Natural killer cell treated with Interleukin-12 subunit alpha and Interleukin-12 subunit beta and Interleukin-15 and Interleukin-18, amount 100 ng/mL, for 72 hours (primary cell): ENCODE measurements around the gene KRT35. TPM values are rescaled to one million over a fixed set of nuclear protein-coding genes. Genes with fewer than 3 reads are reported as not detected.
"Not testable (repeated sequence)": the region's sequence is repeated elsewhere in the genome, so short reads cannot be mapped to it uniquely, and the experiment has no call there.

Experiments
- ATAC-seq, 2 donors: fragments of 150-1000 bp; cut with Tn5 transposase in 1 of 2; sonication (Bioruptor Pico), chemical (Tn5 transposase) in 1 of 2; 2 replicates each; pipeline ENCODE4 v1.10.0; 2021
- DNase-seq: peaks from one replicate; pipeline ENCODE4 v3.0.0; 2022; ENCODE audit warnings: low spot score
- H3K27ac Mint-ChIP-seq, 2 donors: 1 replicate in 1 of 2; 2 replicates in 1 of 2; pipeline ENCODE4 v1.8.0; 2022; ENCODE audit warnings: mixed read lengths in 2 of 2, mild to moderate bottlenecking in 1 of 2, moderate library complexity in 1 of 2
- H3K27me3 Mint-ChIP-seq, 2 donors: 1 replicate in 1 of 2; 2 replicates in 1 of 2; pipeline ENCODE4 v1.8.0; 2022; ENCODE audit warnings: mixed read lengths in 2 of 2
- H3K36me3 Mint-ChIP-seq: one replicate; pipeline ENCODE4 v1.8.0; 2022; ENCODE audit warnings: mixed read lengths
- H3K4me1 Mint-ChIP-seq, 2 donors: 1 replicate in 1 of 2; 2 replicates in 1 of 2; pipeline ENCODE4 v1.8.0; 2022; ENCODE audit warnings: low read depth in 2 of 2, mixed read lengths in 2 of 2, mild to moderate bottlenecking in 1 of 2
- H3K4me3 Mint-ChIP-seq: one replicate; pipeline ENCODE4 v1.8.0; 2022; ENCODE audit warnings: mixed read lengths
- H3K9me3 Mint-ChIP-seq: 2 replicates; pipeline ENCODE4 v1.8.0; 2022; ENCODE audit warnings: mixed read lengths
- total RNA-seq, 2 donors: library from RNA; stranded (reverse); gene quantifications; one replicate each; pipeline ENCODE4 v1.2.3, GENCODE V29; 2022

KRT35 gene
- total RNA-seq, 2 donors from 2014 or later: not detected

DNA sequence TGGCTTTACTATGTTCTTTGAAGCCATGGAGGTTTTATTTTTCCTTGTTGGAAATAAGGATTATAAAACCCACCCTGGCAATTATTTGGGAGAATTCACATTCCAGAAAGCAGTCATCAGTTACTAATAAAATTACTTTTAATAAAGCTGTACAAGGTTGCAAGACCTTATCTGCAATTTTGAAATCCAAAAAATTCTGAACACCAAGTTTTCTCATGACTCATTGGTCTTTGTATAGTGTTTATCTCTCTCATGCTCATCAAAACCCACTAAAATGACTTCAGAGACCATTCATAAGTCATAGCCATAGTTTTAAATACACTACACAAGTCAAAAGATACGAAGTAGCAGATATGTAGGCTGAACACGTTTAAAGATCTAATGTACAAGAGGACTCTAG is 34.1 kb downstream of the KRT35 start:
- H3K4me1 Mint-ChIP-seq: no peaks in the 10 kb centered on the region
- no peaks in the 10 kb centered on the region for H3K36me3 Mint-ChIP-seq
- H3K27ac Mint-ChIP-seq: no peak overlapping the region
- no peaks in the 10 kb centered on the region for H3K9me3 Mint-ChIP-seq
- ATAC-seq: no peak
- H3K4me3 Mint-ChIP-seq: no peak overlapping the region
- no peak for DNase-seq
- peaks cover 35 to 43% of the 10 kb centered on the region in 2 donors for H3K27me3 Mint-ChIP-seq

DNA sequence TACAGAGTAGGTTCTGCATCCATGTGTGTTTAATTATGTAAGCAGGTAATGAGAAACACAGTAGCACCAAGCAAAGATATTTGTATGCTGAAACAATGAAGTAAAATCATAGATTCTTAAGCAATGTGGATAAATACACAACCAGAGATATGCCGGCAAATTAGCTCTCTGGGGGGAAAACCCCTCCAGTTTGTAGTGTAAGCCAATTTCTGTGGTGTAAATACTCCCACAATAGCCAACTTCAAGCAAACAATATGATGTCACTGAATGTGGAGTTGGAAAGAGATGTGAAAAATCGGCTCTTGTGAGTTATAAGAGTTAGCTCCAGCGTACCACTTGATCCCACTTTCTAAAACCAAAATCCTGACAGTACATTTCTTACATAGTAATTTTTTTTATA is 36.3 kb downstream of the KRT35 start:
- Mint-ChIP-seq H3K27me3 (peaks cover 22 to 33% of the 10 kb centered on the region in 2 donors), H3K27ac (no peak overlapping the region), H3K36me3 (no peaks in the 10 kb centered on the region), H3K4me3 (no peak overlapping the region), H3K4me1 (no peaks in the 10 kb centered on the region), H3K9me3 (no peaks in the 10 kb centered on the region)
- no peak for ATAC-seq
- DNase-seq: no peak

DNA sequence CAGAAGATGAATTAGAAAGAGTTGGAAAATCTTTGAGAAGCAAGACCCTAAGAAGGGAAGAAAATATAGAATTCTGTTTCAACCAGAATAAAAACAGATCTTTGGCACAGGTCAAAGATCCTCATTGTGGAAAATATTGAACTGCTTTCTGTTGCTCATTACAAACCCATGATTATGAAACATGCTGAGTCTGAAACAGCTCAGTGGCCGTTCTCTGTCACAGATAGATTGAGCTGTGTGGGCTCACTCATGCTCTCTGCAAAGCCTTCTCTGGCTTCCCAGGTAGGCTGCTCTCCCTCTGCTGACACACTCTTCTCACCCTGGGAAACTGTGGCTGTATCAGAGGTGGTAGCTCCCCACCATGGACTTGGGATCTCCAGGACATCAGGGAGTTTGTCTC is 36.8 kb downstream of the KRT35 start:
- H3K27me3 Mint-ChIP-seq: peaks cover 22 to 31% of the 10 kb centered on the region in 2 donors
- H3K27ac Mint-ChIP-seq: no peak overlapping the region
- no peaks in the 10 kb centered on the region for H3K36me3 Mint-ChIP-seq
- DNase-seq: no peak
- ATAC-seq: no peak
- no peaks in the 10 kb centered on the region for H3K9me3 Mint-ChIP-seq
- no peaks in the 10 kb centered on the region for H3K4me1 Mint-ChIP-seq
- H3K4me3 Mint-ChIP-seq: no peak overlapping the region

DNA sequence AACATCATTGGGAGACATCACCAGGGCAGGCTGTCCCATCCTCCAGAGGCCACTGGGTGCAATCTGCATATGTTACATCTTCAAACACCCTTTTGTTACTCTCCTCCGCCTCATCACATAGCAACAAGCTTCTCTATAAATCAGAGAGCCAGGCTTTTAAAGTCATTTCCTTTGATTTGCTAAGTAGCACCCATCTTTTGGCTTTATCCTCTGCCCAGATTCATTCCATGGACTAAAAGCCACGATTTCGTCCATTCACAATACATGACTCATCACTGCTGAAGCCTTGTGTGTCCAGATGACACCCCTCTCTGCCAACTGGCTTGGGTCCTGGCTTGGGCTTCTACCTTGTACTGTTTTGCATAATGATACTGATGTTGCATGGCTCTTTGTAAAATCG is 38.2 kb downstream of the KRT35 start:
- Mint-ChIP-seq H3K27ac (no peak overlapping the region), H3K27me3 (peaks cover 22 to 28% of the 10 kb centered on the region in 2 donors), H3K36me3 (no peaks in the 10 kb centered on the region), H3K4me1 (no peaks in the 10 kb centered on the region), H3K9me3 (no peaks in the 10 kb centered on the region), H3K4me3 (no peak overlapping the region)
- no peak for ATAC-seq
- no peak for DNase-seq

DNA sequence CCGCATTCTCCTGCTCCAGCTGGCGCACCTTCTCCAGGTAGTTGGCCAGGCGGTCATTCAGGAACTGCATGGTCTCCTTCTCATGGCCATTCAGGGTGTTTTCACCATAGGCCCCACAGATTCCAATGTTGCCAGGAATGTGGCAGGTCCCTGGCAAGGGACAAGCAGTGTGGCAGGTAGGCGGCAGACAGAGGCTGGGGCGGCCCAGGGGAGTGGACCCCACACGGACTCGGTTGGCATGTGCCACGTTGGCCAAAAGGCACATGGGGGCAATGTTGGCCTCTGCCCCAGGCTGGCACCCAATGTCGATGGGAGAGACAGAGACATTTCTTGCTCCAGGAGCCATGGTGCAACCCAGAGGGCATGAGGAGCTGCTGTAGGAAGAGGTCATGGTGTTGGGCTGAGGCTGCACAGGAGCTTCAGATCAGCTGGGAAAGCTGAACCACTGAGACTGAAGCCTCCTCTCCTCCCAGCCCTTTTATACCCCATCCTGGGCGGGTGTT is 40.4 kb downstream of the KRT35 start, which contains the start of gene KRT38:
Gene KRT38 (minus strand): TSS at position 453 of the 503 bp plus-strand sequence. CDS start 62 bp downstream, at position 391.
- no peak for ATAC-seq
- no peak within 1 kb of the TSS for H3K27ac Mint-ChIP-seq
- no peaks in the 10 kb centered on the region for H3K9me3 Mint-ChIP-seq
- H3K4me1 Mint-ChIP-seq: no peaks in the 10 kb centered on the region
- H3K36me3 Mint-ChIP-seq: no peaks in the 10 kb centered on the region
- DNase-seq: no peak
- H3K4me3 Mint-ChIP-seq: no peak within 1 kb of the TSS
- peaks cover 18 to 29% of the 10 kb centered on the region in 2 donors for H3K27me3 Mint-ChIP-seq

DNA sequence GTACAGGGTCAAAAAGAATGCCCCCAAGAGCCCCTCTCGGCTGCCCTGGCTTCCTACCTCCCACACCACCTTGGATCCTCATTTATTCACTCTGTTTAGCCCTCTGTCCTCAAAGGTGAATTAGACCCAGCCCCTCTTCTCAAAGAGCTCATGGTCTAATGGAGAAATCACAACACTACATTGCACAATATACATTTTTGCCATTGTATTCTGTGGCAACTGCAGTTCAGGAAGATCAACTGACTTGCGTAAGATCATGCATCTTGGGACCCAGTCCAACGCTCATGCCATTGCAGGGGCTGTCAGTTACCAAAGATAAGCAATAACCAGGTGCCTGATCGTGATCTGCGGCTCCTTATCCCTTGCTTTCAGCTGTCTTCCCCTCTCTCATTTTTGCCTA is 41.6 kb downstream of the KRT35 start:
- Mint-ChIP-seq H3K27ac (no peak overlapping the region), H3K27me3 (peaks cover 14 to 30% of the 10 kb centered on the region in 2 donors), H3K36me3 (no peaks in the 10 kb centered on the region), H3K4me3 (no peak overlapping the region), H3K9me3 (no peaks in the 10 kb centered on the region), H3K4me1 (no peaks in the 10 kb centered on the region)
- DNase-seq (no peak), ATAC-seq (no peak)

DNA sequence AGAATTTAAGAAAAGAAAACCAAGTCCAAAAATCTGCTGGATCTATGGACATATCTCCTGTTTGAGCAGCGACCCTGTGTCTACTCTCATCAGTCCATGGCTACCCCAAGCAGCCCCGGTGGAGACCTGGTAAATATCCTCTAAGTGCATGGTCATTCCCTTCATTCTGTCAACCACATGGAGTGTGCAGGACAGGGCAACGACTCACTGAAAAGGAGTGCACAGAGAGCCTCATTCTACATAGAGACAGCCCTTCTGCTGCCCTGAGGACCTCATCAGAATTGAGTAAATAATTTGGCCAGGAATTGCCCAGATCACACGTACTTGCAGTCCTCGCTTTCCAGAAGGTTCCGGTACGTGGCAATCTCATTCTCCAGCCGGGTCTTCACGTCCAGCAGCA is 43.2 kb downstream of the KRT35 start:
- ATAC-seq (no peak), DNase-seq (no peak)
- Mint-ChIP-seq H3K27ac (no peak overlapping the region), H3K4me1 (no peaks in the 10 kb centered on the region), H3K4me3 (no peak overlapping the region), H3K9me3 (no peaks in the 10 kb centered on the region), H3K36me3 (no peaks in the 10 kb centered on the region), H3K27me3 (peaks cover 0 to 23% of the 10 kb centered on the region in 2 donors)

DNA sequence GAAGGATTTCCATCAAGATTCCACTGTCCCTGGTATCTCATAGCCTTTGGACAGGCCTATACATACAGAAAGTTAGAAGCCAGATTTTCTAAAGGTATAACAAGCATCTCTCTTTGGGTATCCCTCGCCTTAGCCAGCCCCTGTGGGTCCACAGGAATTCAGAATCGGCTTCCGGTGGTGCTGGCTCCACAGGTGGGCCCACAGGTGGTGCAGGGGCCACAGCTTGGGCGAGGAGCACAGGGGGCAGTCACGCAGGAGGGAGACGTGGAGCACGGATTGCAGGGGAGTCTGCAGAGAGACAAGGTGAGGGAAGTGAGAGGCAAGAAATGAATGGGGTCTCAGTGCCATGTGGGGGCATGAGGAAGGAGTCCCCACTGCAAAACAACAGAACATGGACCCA is 43.7 kb downstream of the KRT35 start:
- no peaks in the 10 kb centered on the region for H3K9me3 Mint-ChIP-seq
- no peak for DNase-seq
- H3K4me3 Mint-ChIP-seq: no peak overlapping the region
- peak in 1 of 2 donors; percentile 28 for ATAC-seq
- H3K27me3 Mint-ChIP-seq: peaks cover 0 to 22% of the 10 kb centered on the region in 2 donors
- no peaks in the 10 kb centered on the region for H3K36me3 Mint-ChIP-seq
- no peak overlapping the region for H3K27ac Mint-ChIP-seq
- no peaks in the 10 kb centered on the region for H3K4me1 Mint-ChIP-seq

DNA sequence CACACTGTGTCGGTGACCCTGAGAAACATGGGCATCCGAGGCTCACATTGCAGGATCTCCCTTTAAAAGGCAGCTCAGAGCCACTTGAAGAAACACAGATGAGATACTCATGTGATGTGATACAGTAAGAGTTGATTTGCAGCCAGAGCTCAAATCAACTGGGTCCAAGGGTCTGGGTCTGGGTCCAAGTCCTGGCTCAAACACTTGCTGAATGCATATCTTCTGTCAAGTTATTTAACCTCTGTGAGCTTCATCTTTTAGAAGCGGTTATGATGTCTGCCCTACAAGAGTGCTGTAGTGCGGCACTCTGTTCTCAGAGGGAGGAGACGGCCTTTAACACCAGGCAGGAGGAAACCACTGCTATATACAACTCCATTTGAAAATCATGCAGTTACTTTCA is 46.5 kb downstream of the KRT35 start:
- no peak for ATAC-seq
- Mint-ChIP-seq H3K36me3 (no peaks in the 10 kb centered on the region), H3K4me3 (no peak overlapping the region), H3K27ac (no peak overlapping the region), H3K27me3 (peaks cover 13 to 24% of the 10 kb centered on the region in 2 donors), H3K4me1 (no peaks in the 10 kb centered on the region), H3K9me3 (no peaks in the 10 kb centered on the region)
- DNase-seq: no peak

DNA sequence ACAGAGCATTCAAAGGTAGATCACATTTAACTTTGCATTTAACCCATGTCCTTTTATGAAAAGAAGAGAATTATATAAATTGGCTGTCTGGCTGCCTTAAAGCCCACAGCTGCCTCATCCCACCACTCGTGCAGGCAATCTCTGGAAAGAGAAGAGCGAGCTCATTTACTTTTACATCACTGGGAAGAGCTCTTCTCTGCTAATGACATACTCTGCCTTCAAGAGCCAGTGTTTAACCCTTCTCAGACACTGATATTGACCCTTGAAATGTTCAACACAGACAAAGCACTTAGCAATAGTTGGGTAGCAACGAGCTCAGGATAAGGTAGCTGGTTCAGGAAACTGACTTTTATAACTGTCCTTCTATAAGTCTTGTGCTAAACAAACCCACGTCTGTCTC is 46.9 kb downstream of the KRT35 start:
- H3K9me3 Mint-ChIP-seq: no peaks in the 10 kb centered on the region

DNA sequence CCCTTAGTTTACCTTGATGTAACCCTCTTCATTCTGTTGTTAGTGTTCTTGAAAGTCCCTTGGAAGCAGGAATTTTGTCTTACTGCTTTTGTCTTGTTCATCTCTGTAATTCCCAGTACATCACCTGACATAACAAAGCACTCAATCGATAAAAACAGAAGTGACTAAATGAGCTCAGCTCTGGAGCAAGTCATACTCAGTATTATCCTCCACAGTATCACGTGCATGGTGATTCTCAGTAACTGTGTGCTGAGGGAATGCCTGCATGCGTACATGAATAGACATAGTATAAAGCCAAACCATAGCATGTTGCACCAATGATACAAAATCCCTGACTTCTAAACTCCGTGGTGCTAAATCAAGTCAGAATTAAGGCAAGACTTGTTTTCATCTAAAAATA is 47.4 kb downstream of the KRT35 start:
- H3K4me1 Mint-ChIP-seq: no peaks in the 10 kb centered on the region
- no peak for DNase-seq
- no peak overlapping the region for H3K4me3 Mint-ChIP-seq
- H3K27me3 Mint-ChIP-seq: peaks cover 18 to 24% of the 10 kb centered on the region in 2 donors
- ATAC-seq: no peak
- no peak overlapping the region for H3K27ac Mint-ChIP-seq
- no peaks in the 10 kb centered on the region for H3K36me3 Mint-ChIP-seq
- H3K9me3 Mint-ChIP-seq: no peaks in the 10 kb centered on the region

More for the DNA sequence above, 46.9 kb downstream of the KRT35 start:
- peaks cover 14 to 24% of the 10 kb centered on the region in 2 donors for H3K27me3 Mint-ChIP-seq
- no peak overlapping the region for H3K27ac Mint-ChIP-seq
- no peak for ATAC-seq
- H3K4me3 Mint-ChIP-seq: no peak overlapping the region
- no peaks in the 10 kb centered on the region for H3K36me3 Mint-ChIP-seq
- no peak for DNase-seq
- H3K4me1 Mint-ChIP-seq: no peaks in the 10 kb centered on the region

DNA sequence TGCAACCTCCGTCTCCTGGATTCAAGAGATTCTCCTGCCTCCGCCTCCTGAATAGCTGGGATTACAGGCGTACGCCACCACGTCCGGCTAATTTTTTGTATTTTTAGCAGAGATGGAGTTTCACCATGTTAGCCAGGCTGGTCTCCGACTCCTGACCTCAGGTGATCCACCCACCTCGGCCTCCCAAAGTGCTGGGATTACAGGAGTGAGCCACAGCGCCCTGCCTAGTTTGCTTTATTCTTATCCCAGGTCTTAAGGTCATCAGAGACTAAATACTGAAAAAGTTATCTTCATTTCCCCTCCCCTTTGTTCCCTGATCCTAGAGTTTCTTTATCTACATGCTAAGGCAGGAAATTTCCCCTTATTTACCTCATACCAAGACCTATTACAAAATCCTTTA is 50.6 kb downstream of the KRT35 start:
- H3K4me1 Mint-ChIP-seq, H3K4me3 Mint-ChIP-seq, ATAC-seq, DNase-seq, H3K9me3 Mint-ChIP-seq, H3K27ac Mint-ChIP-seq, H3K36me3 Mint-ChIP-seq: not testable (repeated sequence)
- H3K27me3 Mint-ChIP-seq: peaks cover 21 to 23% of the 10 kb centered on the region in 2 donors

DNA sequence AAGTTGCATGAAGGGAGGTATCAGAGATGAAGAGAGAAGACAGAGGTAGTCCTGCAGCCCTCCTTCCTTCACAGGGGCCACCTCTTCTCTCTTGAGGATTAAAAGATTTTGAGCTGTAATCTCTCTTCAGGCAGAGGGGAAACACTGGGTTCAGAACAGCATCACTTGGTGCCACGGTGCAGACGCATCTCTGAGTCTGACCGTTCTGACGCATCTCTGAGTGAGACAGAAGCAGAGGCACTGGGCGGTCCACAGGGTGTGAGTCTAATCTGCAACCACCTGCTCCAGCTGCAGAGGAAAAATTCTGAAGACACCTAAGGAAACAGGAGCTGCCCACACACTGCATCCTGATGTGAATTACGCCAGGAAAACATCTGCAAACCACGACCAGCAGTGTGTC is 51.3 kb downstream of the KRT35 start:
- H3K27ac Mint-ChIP-seq: no peak overlapping the region
- H3K36me3 Mint-ChIP-seq: no peaks in the 10 kb centered on the region
- ATAC-seq (no peak), DNase-seq (no peak)
- no peaks in the 10 kb centered on the region for H3K4me1 Mint-ChIP-seq
- H3K9me3 Mint-ChIP-seq: no peaks in the 10 kb centered on the region
- H3K27me3 Mint-ChIP-seq: peaks cover 21 to 25% of the 10 kb centered on the region in 2 donors
- H3K4me3 Mint-ChIP-seq: no peak overlapping the region

DNA sequence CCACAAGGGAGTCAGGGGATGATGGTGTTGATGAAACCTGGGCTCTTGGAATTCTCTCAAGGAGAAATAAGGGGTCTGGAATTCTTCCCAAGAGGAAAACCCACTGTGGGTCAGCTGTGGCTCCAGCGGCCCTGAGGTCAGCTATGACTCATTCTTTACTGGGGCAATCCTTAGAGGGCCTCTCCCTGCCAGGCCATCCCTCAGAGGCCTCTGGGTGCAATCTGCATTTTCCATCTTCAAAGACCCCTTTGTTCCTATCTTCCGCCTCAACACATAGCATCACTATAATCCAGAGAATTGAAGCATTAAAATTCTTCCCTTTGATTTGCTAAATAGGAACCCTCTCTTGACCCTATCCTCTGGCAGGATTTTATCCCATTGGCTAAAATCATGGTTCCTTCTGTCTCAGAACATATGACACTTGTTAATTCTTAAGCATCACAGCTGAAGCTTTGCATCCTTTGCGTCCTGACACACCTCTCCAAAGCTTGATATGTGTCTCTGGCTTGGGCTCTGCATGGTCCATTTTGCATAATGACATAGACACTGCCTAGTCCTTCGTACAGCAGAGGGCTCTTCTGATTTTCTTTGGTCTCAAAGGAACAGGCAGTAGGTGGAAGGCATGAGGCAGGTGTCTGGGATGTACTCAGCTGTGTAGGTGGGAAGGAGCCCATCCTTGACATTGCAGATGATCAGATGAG is 52.2 kb downstream of the KRT35 start:
- no peaks in the 10 kb centered on the region for H3K9me3 Mint-ChIP-seq

More for the DNA sequence above, 52.2 kb downstream of the KRT35 start:
- ATAC-seq (no peak), DNase-seq (no peak)
- Mint-ChIP-seq H3K27ac (no peak overlapping the region), H3K36me3 (no peaks in the 10 kb centered on the region), H3K27me3 (peaks cover 16 to 25% of the 10 kb centered on the region in 2 donors), H3K4me1 (no peaks in the 10 kb centered on the region), H3K4me3 (no peak overlapping the region)
